Panc1 (cell line): Measurements from ENCODE around the gene ZNF689.

ENCODE experiments used
- POLR2AphosphoS5 ChIP-seq: IDR thresholded peaks from 2 replicates; pipeline ENCODE4 v1.6.1; 2012; ENCODE audit warnings: mild to moderate bottlenecking, low read depth, low read length, moderate library complexity
- SIN3A ChIP-seq: IDR thresholded peaks from 2 replicates; pipeline ENCODE4 v1.6.1; 2012; ENCODE audit warnings: low read depth, mild to moderate bottlenecking, low read length, moderate library complexity, borderline replicate concordance; ENCODE audit not compliant: insufficient read depth
- TCF7L2 ChIP-seq: IDR thresholded peaks from 2 replicates; pipeline ENCODE4 v1.6.1; 2011; ENCODE audit warnings: mild to moderate bottlenecking, low read depth, low read length, inconsistent platforms
- TF ChIP-seq, protein P1 (sequence below): fragments of 450-650 bp; IDR thresholded peaks from 2 replicates; pipeline ENCODE4 v1.5.1; 2017; ENCODE audit warnings: mild to moderate bottlenecking
- TF ChIP-seq, protein P2 (sequence below), 2 experiments: IDR thresholded peaks; 2 replicates each; pipeline ENCODE4 v1.6.1; 2011 to 2012; ENCODE audit warnings: low read depth in 2 of 2, control low read depth in 1 of 2, low read length in 1 of 2, mild to moderate bottlenecking in 1 of 2, moderate library complexity in 1 of 2; ENCODE audit not compliant: insufficient read depth in 1 of 2

DNA sequence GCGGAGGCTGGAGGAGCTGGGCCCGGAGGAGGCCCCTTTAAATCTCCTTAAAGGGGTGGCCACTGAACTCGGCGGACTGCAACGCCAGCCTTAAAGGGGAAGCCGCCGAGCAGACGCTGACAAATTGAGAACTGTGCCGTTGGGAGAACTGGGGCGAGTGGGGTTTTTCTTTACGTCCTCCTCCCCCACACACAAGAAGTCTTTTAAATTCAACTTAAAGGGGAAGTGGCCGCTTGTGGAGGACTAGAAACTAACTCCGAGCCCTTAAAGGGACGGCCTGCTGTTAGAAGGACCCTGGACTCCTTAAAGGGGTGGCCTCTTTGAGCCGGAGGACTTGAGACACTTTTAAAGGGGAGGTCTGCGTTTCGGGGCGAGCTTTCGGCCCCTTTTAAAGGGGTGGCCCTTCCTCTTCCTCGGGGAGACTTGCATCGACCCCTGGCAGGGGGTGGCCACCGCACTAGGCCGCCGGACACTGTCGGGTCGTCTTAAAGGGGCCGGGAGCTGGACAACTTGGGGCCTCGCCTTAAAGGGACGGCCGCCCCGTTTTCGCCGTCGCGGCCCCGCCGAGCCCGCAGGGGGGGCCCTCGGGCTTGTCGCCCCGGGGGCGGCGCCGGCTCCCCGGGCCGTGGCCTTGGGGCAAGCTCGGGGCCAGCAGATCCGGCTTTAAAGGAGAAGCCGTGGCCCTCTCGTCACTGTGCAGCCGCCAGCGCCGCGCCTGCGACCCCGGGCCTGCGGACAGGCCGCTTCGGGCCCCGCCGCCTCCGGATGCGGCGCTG is 48.7 kb upstream of the ZNF689 start:
- TF ChIP-seq, protein P1, sequence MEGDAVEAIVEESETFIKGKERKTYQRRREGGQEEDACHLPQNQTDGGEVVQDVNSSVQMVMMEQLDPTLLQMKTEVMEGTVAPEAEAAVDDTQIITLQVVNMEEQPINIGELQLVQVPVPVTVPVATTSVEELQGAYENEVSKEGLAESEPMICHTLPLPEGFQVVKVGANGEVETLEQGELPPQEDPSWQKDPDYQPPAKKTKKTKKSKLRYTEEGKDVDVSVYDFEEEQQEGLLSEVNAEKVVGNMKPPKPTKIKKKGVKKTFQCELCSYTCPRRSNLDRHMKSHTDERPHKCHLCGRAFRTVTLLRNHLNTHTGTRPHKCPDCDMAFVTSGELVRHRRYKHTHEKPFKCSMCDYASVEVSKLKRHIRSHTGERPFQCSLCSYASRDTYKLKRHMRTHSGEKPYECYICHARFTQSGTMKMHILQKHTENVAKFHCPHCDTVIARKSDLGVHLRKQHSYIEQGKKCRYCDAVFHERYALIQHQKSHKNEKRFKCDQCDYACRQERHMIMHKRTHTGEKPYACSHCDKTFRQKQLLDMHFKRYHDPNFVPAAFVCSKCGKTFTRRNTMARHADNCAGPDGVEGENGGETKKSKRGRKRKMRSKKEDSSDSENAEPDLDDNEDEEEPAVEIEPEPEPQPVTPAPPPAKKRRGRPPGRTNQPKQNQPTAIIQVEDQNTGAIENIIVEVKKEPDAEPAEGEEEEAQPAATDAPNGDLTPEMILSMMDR = no peak; the same call in 1 of the 2 replicates
- TF ChIP-seq SIN3A (0 out of 2 replicates have a peak, but pooled peaks have one; percentile 51), POLR2AphosphoS5 (no peak; the same call in 1 of the 2 replicates), TCF7L2 (peak; percentile 83)
- TF ChIP-seq, protein P2, sequence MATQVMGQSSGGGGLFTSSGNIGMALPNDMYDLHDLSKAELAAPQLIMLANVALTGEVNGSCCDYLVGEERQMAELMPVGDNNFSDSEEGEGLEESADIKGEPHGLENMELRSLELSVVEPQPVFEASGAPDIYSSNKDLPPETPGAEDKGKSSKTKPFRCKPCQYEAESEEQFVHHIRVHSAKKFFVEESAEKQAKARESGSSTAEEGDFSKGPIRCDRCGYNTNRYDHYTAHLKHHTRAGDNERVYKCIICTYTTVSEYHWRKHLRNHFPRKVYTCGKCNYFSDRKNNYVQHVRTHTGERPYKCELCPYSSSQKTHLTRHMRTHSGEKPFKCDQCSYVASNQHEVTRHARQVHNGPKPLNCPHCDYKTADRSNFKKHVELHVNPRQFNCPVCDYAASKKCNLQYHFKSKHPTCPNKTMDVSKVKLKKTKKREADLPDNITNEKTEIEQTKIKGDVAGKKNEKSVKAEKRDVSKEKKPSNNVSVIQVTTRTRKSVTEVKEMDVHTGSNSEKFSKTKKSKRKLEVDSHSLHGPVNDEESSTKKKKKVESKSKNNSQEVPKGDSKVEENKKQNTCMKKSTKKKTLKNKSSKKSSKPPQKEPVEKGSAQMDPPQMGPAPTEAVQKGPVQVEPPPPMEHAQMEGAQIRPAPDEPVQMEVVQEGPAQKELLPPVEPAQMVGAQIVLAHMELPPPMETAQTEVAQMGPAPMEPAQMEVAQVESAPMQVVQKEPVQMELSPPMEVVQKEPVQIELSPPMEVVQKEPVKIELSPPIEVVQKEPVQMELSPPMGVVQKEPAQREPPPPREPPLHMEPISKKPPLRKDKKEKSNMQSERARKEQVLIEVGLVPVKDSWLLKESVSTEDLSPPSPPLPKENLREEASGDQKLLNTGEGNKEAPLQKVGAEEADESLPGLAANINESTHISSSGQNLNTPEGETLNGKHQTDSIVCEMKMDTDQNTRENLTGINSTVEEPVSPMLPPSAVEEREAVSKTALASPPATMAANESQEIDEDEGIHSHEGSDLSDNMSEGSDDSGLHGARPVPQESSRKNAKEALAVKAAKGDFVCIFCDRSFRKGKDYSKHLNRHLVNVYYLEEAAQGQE (IDR thresholded peaks at IDR 0.05; ENCODE audit: insufficient read depth in 1 of 2, low read depth in 2 of 2, low read length in 1 of 2) = no peak
